ENCODE measurements around the gene SMIM10L1. TPM values are rescaled to one million over a fixed set of nuclear protein-coding genes. Genes with fewer than 3 reads are reported as not detected.
A peak's percentile ranks its signal among the peaks of the same experiment; 100 is the strongest.

SMIM10L1 gene
- total RNA-seq, 6 experiments from 2014 or later: 11.7 to 13.7 (median 13.1) TPM

GRCh38 chr12:11164384-11164783 lies 6.6 kb upstream of the SMIM10L1 start:
- Mint-ChIP-seq H3K4me3 (no peak overlapping the region), H3K4me1 (ENCODE audit: low read depth) (peaks cover 42% of the 10 kb centered on the region), H3K9me3 (no peaks in the 10 kb centered on the region), H3K27me3 (ENCODE audit: insufficient read depth) (no peaks in the 10 kb centered on the region), H3K36me3 (ENCODE audit: low read depth) (peaks cover 54% of the 10 kb centered on the region), H3K27ac (no peak overlapping the region)
- no peak for DNase-seq
- TF ChIP-seq, protein P1, sequence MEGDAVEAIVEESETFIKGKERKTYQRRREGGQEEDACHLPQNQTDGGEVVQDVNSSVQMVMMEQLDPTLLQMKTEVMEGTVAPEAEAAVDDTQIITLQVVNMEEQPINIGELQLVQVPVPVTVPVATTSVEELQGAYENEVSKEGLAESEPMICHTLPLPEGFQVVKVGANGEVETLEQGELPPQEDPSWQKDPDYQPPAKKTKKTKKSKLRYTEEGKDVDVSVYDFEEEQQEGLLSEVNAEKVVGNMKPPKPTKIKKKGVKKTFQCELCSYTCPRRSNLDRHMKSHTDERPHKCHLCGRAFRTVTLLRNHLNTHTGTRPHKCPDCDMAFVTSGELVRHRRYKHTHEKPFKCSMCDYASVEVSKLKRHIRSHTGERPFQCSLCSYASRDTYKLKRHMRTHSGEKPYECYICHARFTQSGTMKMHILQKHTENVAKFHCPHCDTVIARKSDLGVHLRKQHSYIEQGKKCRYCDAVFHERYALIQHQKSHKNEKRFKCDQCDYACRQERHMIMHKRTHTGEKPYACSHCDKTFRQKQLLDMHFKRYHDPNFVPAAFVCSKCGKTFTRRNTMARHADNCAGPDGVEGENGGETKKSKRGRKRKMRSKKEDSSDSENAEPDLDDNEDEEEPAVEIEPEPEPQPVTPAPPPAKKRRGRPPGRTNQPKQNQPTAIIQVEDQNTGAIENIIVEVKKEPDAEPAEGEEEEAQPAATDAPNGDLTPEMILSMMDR (IDR thresholded peaks at IDR 0.05): no peak

DNA sequence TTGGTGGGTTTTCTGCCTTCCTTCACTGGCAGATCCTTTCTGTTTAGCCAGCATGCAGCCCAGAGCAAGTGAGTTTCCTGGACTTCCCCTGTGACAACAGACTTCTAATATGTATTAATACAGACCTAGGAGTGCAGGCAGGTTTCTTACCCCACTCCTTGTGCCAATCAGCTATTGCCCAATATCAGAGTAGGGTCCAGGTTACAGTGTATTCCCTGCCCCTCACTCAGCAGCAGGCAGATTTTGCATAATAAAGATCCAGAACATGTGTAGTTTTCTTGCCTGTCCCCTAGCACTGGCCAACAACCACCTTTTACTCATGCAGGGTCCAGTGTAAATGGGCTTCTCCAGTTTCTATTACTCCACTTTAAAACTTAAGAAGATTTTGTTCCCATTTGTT lies 4.7 kb upstream of the SMIM10L1 start:
- DNase-seq: no peak
- Mint-ChIP-seq H3K36me3 (ENCODE audit: low read depth) (peaks cover 50% of the 10 kb centered on the region), H3K4me1 (ENCODE audit: low read depth) (peaks cover 49% of the 10 kb centered on the region), H3K27ac (no peak overlapping the region), H3K4me3 (no peak overlapping the region), H3K27me3 (ENCODE audit: insufficient read depth) (no peaks in the 10 kb centered on the region), H3K9me3 (no peaks in the 10 kb centered on the region)
- TF ChIP-seq, protein P1 (IDR thresholded peaks at IDR 0.05): no peak

DNA sequence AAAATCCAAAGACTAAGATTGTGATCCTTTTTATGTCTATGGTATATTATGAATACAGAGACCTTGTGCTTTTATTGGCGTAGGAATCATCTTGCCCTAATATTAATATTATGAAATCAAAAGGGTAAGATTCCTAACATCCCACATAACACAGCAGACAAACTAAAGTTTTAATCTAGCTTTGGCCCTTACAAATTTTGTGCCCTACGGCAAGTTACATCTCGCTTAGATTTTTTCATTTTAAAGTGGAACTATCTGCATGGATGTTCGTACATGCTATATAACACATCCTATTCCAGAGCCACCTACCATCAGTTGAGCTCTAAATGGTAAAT lies 217 bp upstream of the SMIM10L1 start:
- no peaks in the 10 kb centered on the region for H3K9me3 Mint-ChIP-seq
- peaks cover 56% of the 10 kb centered on the region for H3K36me3 Mint-ChIP-seq (ENCODE audit: low read depth)
- peak overlapping the region; percentile 100 for H3K27ac Mint-ChIP-seq
- H3K4me1 Mint-ChIP-seq (ENCODE audit: low read depth): peaks cover 50% of the 10 kb centered on the region
- no peak for DNase-seq
- peak overlapping the region; percentile 98 for H3K4me3 Mint-ChIP-seq
- H3K27me3 Mint-ChIP-seq (ENCODE audit: insufficient read depth): no peaks in the 10 kb centered on the region
- TF ChIP-seq, protein P1 (IDR thresholded peaks at IDR 0.05): no peak

DNA sequence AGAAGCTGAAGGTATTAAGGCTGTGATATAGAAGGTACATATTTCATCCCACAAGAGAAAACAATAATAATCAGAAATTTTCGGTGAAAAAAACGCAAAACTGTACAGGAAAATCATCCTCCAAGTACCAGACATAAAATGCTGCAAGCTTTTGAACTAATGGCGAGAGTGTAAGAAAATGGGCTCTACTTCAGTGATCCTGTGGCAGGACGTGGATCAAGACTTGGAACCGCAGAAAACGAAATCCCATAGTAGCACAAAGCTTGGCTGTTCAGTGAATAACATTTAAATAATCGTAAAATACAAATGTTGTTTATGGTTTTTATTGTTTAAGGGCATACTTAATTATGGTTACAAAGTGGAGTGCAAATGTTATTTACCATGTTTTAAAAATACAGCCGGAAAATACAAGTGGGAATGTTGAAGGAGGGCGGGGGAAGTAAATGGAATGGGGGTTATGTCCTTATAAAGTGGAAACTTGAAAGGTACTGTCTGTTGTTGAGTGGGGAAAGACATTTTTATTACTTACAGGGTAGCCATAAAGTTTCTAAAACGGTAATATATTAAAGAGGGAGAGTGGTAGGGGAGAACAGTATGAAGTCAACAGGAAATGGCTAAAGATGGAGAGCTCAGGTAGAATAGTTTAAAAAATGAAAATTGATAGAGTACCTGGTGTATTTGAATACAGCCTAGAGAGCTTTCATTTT lies 1.1 kb downstream of the SMIM10L1 start:
- peak overlapping the region; percentile 100 for H3K27ac Mint-ChIP-seq
- peaks cover 46% of the 10 kb centered on the region for H3K4me1 Mint-ChIP-seq (ENCODE audit: low read depth)
- H3K4me3 Mint-ChIP-seq: peak overlapping the region; percentile 98
- TF ChIP-seq, protein P1 (IDR thresholded peaks at IDR 0.05): no peak
- H3K27me3 Mint-ChIP-seq (ENCODE audit: insufficient read depth): no peaks in the 10 kb centered on the region
- no peaks in the 10 kb centered on the region for H3K9me3 Mint-ChIP-seq
- DNase-seq: no peak
- H3K36me3 Mint-ChIP-seq (ENCODE audit: low read depth): peaks cover 59% of the 10 kb centered on the region

- H3K4me1 Mint-ChIP-seq (ENCODE audit: low read depth): peaks cover 32% of the 10 kb centered on the region
- H3K27me3 Mint-ChIP-seq (ENCODE audit: insufficient read depth): no peaks in the 10 kb centered on the region
- TF ChIP-seq, protein P1 (IDR thresholded peaks at IDR 0.05): no peak
- no peak for DNase-seq
- H3K4me3 Mint-ChIP-seq: no peak overlapping the region
- peaks cover 49% of the 10 kb centered on the region for H3K36me3 Mint-ChIP-seq (ENCODE audit: low read depth)
- H3K27ac Mint-ChIP-seq: no peak overlapping the region
- no peaks in the 10 kb centered on the region for H3K9me3 Mint-ChIP-seq
These were observed 3.0 kb downstream of the SMIM10L1 start for GRCh38 chr12:11174022-11174421.

Data from HFFc6 (cell line).